Ishikawa (cell line): Measurements from ENCODE around the gene EPHA7.

Experiments
- CEBPB ChIP-seq: IDR thresholded peaks from 2 replicates; pipeline ENCODE4 v1.6.1; 2012
- CREB1 ChIP-seq: IDR thresholded peaks from 2 replicates; pipeline ENCODE4 v1.6.1; 2012; ENCODE audit warnings: low read depth
- EGR1 ChIP-seq: IDR thresholded peaks from 2 replicates; pipeline ENCODE4 v1.6.1; 2012
- EP300 ChIP-seq: IDR thresholded peaks from 2 replicates; pipeline ENCODE4 v1.6.1; 2012; ENCODE audit warnings: borderline replicate concordance
- FOXM1 ChIP-seq: IDR thresholded peaks from 2 replicates; pipeline ENCODE4 v1.6.1; 2012; ENCODE audit warnings: low read depth, borderline replicate concordance
- NFIC ChIP-seq: IDR thresholded peaks from 2 replicates; pipeline ENCODE4 v1.6.1; 2012
- RAD21 ChIP-seq: IDR thresholded peaks from 2 replicates; pipeline ENCODE4 v1.6.1; 2012; ENCODE audit warnings: low read depth
- TAF1 ChIP-seq: IDR thresholded peaks from 2 replicates; pipeline ENCODE4 v1.6.1; 2012; ENCODE audit warnings: low read depth, mild to moderate bottlenecking
- TCF12 ChIP-seq: IDR thresholded peaks from 2 replicates; pipeline ENCODE4 v1.6.1; 2012; ENCODE audit warnings: low read depth
- TEAD4 ChIP-seq: IDR thresholded peaks from 2 replicates; pipeline ENCODE4 v1.6.1; 2012
- YY1 ChIP-seq: IDR thresholded peaks from 2 replicates; pipeline ENCODE4 v1.6.1; 2012; ENCODE audit warnings: low read depth
- ZBTB7A ChIP-seq: IDR thresholded peaks from 2 replicates; pipeline ENCODE4 v1.6.1; 2012; ENCODE audit warnings: low read depth
- TF ChIP-seq, protein P1 (sequence below): IDR thresholded peaks from 2 replicates; pipeline ENCODE4 v1.6.1; 2012
- TF ChIP-seq, protein P2 (sequence below): IDR thresholded peaks from 2 replicates; pipeline ENCODE4 v1.6.1; 2012
- TF ChIP-seq, protein P3 (sequence below): IDR thresholded peaks from 2 replicates; pipeline ENCODE4 v1.6.1; 2012; ENCODE audit warnings: low read depth, mild to moderate bottlenecking

Gene EPHA7

DNA sequence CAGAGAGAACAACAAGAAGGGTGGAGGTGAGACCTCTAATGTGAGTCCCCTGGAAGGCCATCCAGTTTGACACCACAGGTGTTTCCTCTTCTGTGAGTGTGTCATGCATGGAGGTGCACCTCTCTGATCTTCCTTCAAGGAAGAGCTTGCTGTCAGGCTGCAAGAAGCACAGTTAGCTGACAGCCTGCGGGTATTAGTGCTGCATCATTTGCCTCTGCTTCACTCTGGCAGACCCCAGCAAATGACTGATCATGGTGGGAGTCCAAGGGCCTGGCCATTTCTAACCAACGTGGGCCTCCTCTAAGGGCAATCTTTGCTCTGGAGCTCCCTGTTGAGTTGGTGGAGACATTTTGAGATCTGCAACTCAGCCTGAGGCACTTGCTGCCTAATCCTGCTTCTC lies 206.3 kb downstream of the EPHA7 start:
- TF ChIP-seq RAD21 (no peak), CREB1 (no peak), EP300 (no peak), TCF12 (no peak), ZBTB7A (no peak)

DNA sequence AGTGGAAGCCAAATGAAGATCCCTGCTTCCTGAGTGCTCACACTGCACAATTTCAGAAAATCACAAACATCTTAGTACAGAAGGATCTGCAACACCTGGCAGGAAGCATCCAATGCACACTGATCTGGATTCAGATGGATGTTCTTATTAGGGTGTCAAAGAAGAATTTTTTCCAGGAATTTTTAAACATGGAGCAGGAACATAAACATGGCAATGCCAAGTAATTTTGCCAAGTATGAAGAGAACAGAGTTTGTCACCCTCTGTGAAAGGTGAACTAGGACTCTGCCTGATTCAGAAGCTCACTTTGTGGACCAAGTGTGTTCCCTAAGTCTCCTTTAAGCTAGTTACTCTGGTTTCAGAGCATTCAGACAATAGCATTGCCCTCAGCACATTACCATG lies 208.5 kb downstream of the EPHA7 start:
- TF ChIP-seq, protein P1, sequence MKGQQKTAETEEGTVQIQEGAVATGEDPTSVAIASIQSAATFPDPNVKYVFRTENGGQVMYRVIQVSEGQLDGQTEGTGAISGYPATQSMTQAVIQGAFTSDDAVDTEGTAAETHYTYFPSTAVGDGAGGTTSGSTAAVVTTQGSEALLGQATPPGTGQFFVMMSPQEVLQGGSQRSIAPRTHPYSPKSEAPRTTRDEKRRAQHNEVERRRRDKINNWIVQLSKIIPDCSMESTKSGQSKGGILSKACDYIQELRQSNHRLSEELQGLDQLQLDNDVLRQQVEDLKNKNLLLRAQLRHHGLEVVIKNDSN, result no peak
- no peak for TF ChIP-seq ZBTB7A
- no peak for TF ChIP-seq YY1
- TF ChIP-seq, protein P2, sequence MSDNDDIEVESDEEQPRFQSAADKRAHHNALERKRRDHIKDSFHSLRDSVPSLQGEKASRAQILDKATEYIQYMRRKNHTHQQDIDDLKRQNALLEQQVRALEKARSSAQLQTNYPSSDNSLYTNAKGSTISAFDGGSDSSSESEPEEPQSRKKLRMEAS, result no peak
- TF ChIP-seq EGR1, result no peak
- no peak for TF ChIP-seq TAF1
- TF ChIP-seq FOXM1, result no peak
- TF ChIP-seq, protein P3, sequence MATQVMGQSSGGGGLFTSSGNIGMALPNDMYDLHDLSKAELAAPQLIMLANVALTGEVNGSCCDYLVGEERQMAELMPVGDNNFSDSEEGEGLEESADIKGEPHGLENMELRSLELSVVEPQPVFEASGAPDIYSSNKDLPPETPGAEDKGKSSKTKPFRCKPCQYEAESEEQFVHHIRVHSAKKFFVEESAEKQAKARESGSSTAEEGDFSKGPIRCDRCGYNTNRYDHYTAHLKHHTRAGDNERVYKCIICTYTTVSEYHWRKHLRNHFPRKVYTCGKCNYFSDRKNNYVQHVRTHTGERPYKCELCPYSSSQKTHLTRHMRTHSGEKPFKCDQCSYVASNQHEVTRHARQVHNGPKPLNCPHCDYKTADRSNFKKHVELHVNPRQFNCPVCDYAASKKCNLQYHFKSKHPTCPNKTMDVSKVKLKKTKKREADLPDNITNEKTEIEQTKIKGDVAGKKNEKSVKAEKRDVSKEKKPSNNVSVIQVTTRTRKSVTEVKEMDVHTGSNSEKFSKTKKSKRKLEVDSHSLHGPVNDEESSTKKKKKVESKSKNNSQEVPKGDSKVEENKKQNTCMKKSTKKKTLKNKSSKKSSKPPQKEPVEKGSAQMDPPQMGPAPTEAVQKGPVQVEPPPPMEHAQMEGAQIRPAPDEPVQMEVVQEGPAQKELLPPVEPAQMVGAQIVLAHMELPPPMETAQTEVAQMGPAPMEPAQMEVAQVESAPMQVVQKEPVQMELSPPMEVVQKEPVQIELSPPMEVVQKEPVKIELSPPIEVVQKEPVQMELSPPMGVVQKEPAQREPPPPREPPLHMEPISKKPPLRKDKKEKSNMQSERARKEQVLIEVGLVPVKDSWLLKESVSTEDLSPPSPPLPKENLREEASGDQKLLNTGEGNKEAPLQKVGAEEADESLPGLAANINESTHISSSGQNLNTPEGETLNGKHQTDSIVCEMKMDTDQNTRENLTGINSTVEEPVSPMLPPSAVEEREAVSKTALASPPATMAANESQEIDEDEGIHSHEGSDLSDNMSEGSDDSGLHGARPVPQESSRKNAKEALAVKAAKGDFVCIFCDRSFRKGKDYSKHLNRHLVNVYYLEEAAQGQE, result no peak

DNA sequence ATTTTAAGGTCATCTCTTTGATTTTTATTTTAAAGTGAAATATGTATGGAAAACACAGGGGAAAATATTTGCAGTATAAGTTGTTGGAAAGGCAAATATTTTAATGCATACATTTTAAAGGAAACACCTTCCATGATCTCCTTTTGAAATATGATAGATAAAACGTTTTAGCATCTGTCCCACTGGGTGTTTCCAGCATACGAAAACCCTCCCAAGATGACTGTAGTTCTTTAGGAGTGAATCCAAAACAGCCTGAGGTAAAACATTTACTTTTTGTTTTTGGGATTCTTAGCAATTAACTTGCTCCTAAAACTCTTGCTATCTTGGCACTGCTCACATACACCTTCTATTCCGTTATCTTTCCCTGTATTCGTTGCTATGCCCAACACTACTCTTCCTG lies 210.0 kb downstream of the EPHA7 start:
- TF ChIP-seq, protein P3, result no peak
- no peak for TF ChIP-seq RAD21
- TF ChIP-seq, protein P2, result no peak
- no peak for TF ChIP-seq CEBPB
- TF ChIP-seq YY1, result no peak
- TF ChIP-seq, protein P1, result no peak
- no peak for TF ChIP-seq EGR1
- TF ChIP-seq CREB1, result no peak
- TF ChIP-seq TCF12, result no peak

DNA sequence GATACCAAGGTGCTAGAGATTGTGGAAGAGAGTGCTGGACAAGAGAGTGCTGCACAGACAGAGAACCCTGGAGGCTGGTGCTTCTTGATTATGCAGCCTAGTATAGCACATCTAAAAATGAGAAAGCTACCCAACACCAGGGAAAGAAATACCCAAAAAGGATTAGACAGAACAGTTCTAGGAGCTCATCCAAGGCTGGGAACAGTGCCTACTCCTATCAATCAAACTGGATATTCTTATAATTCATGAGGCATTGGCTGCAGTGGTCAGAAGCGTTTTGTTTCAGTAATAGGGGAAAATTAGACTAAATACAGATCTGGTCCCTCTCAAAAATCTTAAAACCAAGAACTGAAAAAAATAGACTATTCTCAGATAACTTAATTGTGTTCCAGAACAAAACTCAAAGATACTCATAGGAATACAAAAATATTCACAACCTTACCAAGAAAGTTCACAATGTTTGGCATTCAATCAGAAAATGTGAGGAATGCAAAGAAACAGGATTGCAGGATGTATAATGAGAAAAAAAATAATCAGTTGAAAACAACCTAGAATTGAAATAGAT lies 222.9 kb downstream of the EPHA7 start:
- TF ChIP-seq FOXM1 (no peak), EP300 (no peak), TEAD4 (no peak), YY1 (no peak), EGR1 (no peak), CEBPB (no peak), NFIC (no peak), TAF1 (no peak), CREB1 (no peak), RAD21 (no peak)
- TF ChIP-seq, protein P1, result no peak

DNA sequence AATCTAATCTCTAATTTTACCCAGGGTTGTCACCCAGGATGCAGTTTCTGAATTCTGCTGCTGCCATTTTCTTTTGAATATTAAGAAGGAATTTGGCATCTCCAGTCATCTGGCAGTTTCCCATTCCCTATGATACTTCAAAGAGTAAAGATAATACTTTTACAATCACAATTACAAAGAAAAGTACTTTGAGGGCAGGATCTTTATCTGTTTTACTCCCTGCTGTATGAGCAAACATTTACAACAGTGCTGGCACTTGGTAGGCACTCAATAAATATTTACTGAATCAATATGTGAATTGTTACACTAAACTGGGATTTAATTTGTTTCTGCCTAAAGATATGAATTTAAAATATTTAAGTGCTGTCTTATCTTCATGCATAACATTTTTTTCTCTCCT lies 224.9 kb downstream of the EPHA7 start:
- no peak for TF ChIP-seq ZBTB7A
- TF ChIP-seq TCF12, result no peak
- no peak for TF ChIP-seq EP300
- TF ChIP-seq RAD21, result no peak
- no peak for TF ChIP-seq FOXM1
- TF ChIP-seq EGR1, result no peak
- no peak for TF ChIP-seq TEAD4
- no peak for TF ChIP-seq TAF1

DNA sequence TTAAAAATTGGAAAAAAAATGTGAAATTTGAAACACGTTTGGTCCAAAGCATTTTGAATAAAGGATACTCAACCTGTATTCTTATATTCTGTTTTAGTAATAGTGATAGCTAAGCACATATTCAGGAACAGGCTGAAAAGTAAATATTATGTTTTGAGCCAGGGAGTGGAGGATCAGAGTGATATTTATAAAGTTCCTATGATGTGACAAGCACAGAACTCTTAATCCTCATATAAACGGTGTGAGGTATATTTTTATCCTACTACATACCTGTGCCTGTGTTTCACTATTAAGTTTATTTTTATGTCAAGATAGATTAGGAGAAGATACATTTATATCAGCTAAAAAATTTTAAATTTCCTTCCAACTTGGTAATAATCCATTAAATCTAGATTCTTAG lies 225.5 kb downstream of the EPHA7 start:
- no peak for TF ChIP-seq EP300
- TF ChIP-seq FOXM1, result no peak
- TF ChIP-seq RAD21, result no peak
